ENCODE results near the gene RAB7A. TPM values are rescaled to one million over a fixed set of nuclear protein-coding genes. Genes with fewer than 3 reads are reported as not detected.

Gene RAB7A
- total RNA-seq, 1 experiment from 2014 or later: 155 TPM

DNA sequence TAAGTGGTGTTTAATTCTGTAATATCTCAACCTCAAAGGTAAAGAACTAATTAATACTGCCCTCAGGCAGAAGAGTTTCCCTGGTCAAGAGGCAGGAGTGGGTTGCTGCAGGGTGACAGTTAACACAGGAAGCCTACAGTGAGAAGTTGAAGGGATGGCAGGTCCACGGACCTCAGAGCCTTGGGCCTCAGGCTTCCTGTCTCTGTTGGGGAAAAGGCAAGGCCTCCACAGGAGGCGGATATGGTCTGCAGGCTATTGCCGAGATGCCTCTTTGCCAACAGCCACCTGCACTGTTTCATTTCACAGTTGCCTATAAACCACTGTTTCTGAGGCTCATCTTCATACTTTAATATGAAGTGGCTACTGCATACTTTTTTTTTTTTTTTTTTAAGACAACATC, 42.0 kb upstream of the RAB7A start:
- H3K4me1 Mint-ChIP-seq: peaks cover 5% of the 10 kb centered on the region in 2 experiments
- Histone ChIP-seq H2BK15ac (ENCODE audit: low read depth, low read length) (no peak overlapping the region), H3K27ac (ENCODE audit: insufficient read length, low read depth, low read length) (no peak overlapping the region), H3K4ac (ENCODE audit: low read depth, low read length) (no peak overlapping the region), H2BK5ac (ENCODE audit: insufficient read length, low read length) (no peak overlapping the region), H4K20me1 (ENCODE audit: control insufficient read depth, insufficient read depth, insufficient read length) (no peaks in the 10 kb centered on the region), H2AK5ac (ENCODE audit: insufficient read length, low read length) (no peak overlapping the region), H2BK120ac (ENCODE audit: low read depth, low read length, poor library complexity, severe bottlenecking) (no peak overlapping the region), H3K18ac (ENCODE audit: insufficient read length, low read depth, low read length) (no peak overlapping the region), H3K79me2 (ENCODE audit: insufficient read depth, low read length) (no peaks in the 10 kb centered on the region), H3K9ac (ENCODE audit: extremely low read depth, insufficient read length, low read length) (no peak overlapping the region), H3K14ac (ENCODE audit: insufficient read depth, low read length) (no peak overlapping the region), H3K79me1 (ENCODE audit: insufficient read depth, low read depth, low read length, poor library complexity, severe bottlenecking) (no peaks in the 10 kb centered on the region), H2BK12ac (ENCODE audit: insufficient read length, low read depth, low read length) (no peak overlapping the region), H3K4me2 (ENCODE audit: insufficient read depth, insufficient read length, low read length) (no peak overlapping the region), H4K91ac (ENCODE audit: insufficient read length, low read depth, low read length) (no peak overlapping the region), H3T11ph (ENCODE audit: low read length) (no peak overlapping the region), H4K5ac (ENCODE audit: insufficient read length, low read depth, low read length) (no peak overlapping the region), H2AFZ (ENCODE audit: low read length) (no peak overlapping the region), H4K8ac (replicated peaks; ENCODE audit: insufficient read length, low read depth, low read length) (no peak overlapping the region), H3K23me2 (ENCODE audit: insufficient read length, low read depth, low read length, poor library complexity, severe bottlenecking) (peaks cover 5% of the 10 kb centered on the region), H3K9me3 (ENCODE audit: control insufficient read depth, low read depth, low read length) (no peaks in the 10 kb centered on the region), H3K56ac (ENCODE audit: insufficient read length, low read depth, low read length) (no peak overlapping the region), H3K27me3 (ENCODE audit: insufficient read depth, low read length) (no peaks in the 10 kb centered on the region), H3K4me1 (ENCODE audit: insufficient read depth, low read length) (no peaks in the 10 kb centered on the region), H3K23ac (ENCODE audit: insufficient read length, low read depth, low read length) (no peak overlapping the region), H2BK20ac (ENCODE audit: low read depth, low read length, poor library complexity, severe bottlenecking) (no peak overlapping the region)
- peaks cover 9% of the 10 kb centered on the region for H3K27me3 Mint-ChIP-seq (ENCODE audit: low read depth)
- TF ChIP-seq, protein P1, sequence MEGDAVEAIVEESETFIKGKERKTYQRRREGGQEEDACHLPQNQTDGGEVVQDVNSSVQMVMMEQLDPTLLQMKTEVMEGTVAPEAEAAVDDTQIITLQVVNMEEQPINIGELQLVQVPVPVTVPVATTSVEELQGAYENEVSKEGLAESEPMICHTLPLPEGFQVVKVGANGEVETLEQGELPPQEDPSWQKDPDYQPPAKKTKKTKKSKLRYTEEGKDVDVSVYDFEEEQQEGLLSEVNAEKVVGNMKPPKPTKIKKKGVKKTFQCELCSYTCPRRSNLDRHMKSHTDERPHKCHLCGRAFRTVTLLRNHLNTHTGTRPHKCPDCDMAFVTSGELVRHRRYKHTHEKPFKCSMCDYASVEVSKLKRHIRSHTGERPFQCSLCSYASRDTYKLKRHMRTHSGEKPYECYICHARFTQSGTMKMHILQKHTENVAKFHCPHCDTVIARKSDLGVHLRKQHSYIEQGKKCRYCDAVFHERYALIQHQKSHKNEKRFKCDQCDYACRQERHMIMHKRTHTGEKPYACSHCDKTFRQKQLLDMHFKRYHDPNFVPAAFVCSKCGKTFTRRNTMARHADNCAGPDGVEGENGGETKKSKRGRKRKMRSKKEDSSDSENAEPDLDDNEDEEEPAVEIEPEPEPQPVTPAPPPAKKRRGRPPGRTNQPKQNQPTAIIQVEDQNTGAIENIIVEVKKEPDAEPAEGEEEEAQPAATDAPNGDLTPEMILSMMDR (conservative IDR thresholded peaks at IDR 0.05): no peak
- H3K27ac Mint-ChIP-seq: no peak overlapping the region
- no peak overlapping the region for H3K4me3 Mint-ChIP-seq
- no peaks in the 10 kb centered on the region for H3K36me3 Mint-ChIP-seq (ENCODE audit: insufficient read depth in 1 of 3, low read depth in 3 of 3)
- no peaks in the 10 kb centered on the region for H3K9me3 Mint-ChIP-seq
- no peak for DNase-seq
- WGBS (ENCODE audit: extremely low coverage, insufficient read length, low lambda C conversion rate): no CpG with 5 or more reads among the region's 3 CpGs

Data from H9 (cell line).